Activated CD8-positive, alpha-beta memory T cell treated with anti-CD3 and anti-CD28 coated beads for 4 hours (primary cell): ENCODE measurements around the gene ENO1.
"Not testable (repeated sequence)": the region's sequence is repeated elsewhere in the genome, so short reads cannot be mapped to it uniquely, and the experiment has no call there.

Source experiments
- DNase-seq, 2 donors: peaks; one replicate each; pipeline ENCODE4 v3.0.0-alpha.2; 2020; ENCODE audit warnings: low read depth in 2 of 2

ENO1 gene

GRCh38 chr1:8878448-8878697, at the start of gene ENO1:
Gene ENO1 (minus strand): TSS chr1:8878686. CDS start chr1:8874908, 3,778 bp downstream.
- DNase-seq: no peak

GRCh38 chr1:8926707-8927694, 48.5 kb upstream of the ENO1 start:
- no peak for DNase-seq

DNA sequence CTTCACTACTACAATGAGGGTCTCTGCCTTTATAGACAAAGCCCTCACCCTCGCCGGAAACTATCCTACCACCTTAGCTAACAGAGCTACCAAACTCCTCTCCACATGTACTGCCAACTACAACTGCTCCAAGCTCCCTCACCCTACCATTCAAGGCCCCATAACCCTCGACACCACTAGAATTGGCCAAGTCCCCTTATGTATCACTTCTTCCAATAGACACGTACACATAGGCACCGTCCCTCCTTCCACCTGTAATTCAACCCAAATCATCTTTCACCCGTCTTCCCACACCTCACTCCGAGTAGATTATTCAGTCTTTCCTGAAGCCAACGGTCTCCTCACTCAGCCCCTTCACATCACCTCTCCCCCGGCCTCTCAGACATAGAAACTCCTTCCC, 47.5 kb upstream of the ENO1 start:
- DNase-seq: no peak

DNA sequence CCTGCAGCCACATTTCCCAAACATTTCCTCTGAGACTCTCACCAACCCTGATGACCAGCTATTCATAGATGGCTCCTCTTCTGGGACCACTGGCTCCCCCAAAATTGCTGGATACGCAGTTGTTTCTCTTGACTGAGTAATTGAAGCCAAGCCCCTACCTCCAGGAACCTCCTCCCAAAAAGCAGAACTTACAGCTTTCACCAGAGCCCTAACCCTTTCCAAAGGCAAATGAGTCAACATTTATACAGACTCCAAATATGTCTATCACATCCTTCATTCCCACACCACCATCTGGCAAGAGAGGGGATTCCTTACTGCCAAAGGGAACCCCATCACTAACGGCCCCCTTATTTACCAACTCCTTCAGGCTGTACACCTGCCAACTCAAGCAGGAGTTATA, 46.9 kb upstream of the ENO1 start:
- DNase-seq: no peak

DNA sequence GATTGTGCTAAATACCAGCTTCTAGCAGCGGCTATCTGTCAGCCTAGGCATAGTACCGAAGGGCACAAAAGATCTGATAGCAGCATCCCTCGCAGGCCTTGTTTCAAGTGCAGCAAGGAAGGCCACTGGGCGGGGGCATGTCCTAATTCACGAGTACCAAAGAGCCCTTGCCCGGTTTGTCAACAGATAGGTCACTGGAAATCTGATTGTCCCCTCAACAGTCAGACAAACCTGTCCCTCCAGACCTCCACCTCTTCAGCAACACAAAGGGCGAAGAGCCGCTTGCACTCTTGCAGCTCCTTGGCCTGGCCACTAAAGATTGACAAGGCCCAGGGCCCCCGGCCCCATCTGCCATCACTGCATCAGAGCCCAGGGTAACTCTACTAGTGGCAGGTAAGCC, 44.5 kb upstream of the ENO1 start:
- no peak for DNase-seq

- DNase-seq: not testable (repeated sequence)
Measured at GRCh38 chr1:8917536-8917935, 39.0 kb upstream of the ENO1 start.

DNA sequence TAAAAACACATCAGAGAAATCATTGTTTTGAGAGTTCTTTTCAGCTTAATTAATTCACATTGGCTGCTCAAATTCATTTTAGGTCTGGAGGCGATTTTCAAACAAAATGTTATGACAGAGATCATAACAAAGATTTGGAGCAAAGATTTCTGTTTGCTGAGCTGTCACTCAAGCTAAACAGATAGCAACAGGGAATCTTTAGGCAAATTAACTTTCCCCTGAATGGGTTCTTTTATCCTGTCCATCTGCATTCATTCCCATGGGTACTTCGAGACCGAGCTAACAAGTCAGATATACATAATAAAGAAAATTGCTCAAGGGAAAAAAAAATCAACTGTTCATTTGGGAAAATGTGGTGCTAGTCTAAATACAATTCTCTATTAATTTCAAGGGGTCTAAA, 37.0 kb upstream of the ENO1 start:
- no peak for DNase-seq

DNA sequence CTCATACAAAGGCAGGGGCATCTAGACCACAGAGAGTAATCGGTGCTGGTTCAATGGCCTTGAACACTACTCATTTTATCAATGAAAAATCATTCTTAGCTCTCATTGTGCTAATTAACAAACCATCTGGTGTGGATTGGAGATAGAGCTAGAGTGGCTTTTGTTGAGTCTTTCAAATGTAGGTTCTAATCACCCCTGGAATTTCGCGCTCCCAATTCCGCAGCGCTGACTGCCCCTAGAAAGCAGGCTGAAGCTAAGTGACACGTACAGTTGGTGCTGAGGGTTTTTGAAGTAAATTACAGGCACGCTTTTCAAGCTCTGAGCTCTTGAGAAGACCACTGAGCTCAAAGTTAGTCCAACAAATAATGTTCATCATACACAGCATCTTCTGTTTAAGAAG, 36.0 kb upstream of the ENO1 start:
- DNase-seq: no peak

GRCh38 chr1:8913457-8913856, 35.0 kb upstream of the ENO1 start:
- DNase-seq: no peak

DNA sequence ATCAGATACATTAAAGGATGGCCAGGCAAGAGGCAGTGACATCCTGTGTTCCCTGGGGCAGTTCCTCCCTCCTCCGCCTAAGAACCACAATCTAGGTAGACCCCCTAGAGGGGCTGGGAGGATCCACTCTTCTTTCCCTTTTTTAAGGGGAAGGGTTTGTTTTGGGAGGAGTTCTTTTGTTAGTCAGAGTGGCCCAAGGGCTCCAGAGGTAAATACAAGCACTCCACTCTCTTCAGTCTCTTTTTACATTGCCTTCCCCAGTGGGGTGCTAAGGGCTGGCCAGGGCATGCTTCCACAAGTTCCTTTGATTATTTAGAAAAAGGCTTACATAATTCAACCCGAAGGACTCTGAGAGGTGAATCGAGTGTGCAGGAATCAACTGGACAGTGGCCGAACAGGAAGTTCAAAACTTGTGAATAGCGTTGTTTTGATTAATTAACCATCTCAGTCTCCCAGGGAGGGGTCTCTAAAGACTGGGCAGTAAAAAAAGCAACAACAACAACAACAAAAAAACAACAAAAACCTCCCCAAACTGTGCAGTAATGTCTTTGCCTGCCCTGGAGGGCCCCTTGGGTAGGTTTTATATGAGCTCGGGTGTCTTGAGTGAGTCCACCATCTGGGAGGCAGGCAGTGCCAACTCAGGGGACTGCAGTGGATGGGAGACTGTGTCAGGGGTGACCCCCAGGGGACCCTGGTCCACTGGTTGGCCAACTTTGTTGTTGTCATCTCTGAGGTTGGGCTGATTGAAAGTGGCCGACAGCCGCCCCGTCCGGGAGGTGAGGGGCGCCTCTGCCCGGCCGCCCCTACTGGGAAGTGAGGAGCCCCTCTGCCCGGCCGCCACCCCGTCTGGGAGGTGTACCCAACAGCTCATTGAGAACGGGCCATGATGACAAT, 33.2 kb upstream of the ENO1 start:
- DNase-seq: no peak

- no peak for DNase-seq
Measured at GRCh38 chr1:8910914-8911313, 32.4 kb upstream of the ENO1 start.

DNA sequence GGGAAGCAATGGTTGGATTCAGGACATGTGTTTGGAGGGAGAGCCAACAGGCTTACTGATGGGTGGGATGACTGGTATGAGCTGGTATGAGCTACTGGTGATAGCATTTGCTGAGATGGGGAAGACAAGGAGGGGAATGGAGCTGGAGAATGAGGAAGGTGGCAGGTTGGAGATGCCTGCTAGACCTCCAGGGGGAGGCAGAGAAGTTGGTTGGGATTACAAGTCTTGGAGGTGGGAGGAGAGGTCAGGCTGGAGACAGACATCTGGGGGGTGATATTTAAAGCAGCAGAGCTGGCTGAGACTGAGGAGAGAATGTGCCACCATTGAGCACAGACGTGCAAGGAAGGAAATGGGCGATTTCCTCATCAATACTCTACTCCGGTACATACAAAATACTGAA, 31.8 kb upstream of the ENO1 start:
- no peak for DNase-seq

- no peak for DNase-seq
Measured at GRCh38 chr1:8908388-8909151, 30.1 kb upstream of the ENO1 start.

- DNase-seq: no peak
Measured at GRCh38 chr1:8905582-8906191, 27.2 kb upstream of the ENO1 start.

- no peak for DNase-seq
Measured at GRCh38 chr1:8903908-8904650, 25.6 kb upstream of the ENO1 start.

DNA sequence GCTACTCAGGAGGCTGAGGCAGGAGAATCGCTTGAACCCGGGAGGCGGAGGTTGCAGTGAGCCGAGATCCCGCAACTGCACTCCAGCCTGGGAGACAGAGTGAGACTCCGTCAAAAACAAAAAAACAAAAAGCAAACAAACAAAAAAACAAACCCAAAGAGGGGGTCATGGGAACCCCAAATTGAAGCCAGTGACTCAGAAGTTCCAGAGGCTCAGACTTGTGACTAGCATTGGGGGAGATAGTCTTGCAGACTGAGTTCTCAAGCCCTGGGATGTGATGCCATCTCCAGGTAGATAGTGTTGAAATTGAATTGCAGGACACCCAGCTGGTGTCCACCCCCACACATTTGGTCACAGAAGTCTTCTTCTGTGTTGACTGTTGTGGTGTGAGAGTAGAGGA, 24.9 kb upstream of the ENO1 start:
- DNase-seq: no peak

DNA sequence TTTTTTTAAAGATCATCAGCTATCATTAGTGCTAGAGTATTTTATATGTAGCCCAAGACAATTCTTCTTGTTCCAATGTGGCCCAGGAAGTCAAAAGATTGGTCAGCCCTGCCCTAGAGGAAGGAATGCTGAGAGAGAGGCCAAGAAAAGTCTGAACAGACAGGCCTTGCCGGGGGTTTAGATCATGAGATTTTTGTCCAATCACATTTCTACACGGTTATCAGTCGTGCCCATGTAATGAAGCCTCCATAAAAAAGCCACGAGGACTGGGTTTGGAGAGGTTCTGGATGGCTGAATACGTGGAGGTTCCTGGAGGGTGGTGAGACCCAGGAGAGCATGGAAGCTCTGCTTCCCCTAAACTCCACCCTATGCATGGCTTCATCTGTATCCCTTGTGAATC, 24.3 kb upstream of the ENO1 start:
- DNase-seq: no peak

GRCh38 chr1:8900684-8901083, 22.2 kb upstream of the ENO1 start:
- DNase-seq: not testable (repeated sequence)

GRCh38 chr1:8899046-8899445, 20.6 kb upstream of the ENO1 start:
- DNase-seq: no peak

DNA sequence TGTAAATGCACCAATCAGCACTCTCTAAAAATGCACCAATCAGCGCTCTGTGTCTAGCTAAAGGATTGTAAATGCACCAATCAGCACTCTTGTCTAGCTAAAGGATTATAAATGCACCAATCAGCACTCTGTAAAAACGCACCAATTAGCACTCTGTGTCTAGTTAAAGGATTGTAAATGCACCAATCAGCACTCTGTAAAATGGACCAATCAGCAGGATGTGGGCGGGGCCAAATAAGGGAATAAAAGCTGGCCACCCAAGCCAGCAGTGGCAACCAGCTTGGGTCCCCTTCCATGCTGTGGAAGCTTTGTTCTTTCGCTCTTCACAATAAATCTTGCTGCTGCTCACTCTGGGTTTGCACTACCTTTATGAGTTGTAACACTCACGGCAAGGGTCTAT, 19.9 kb upstream of the ENO1 start:
- not testable (repeated sequence) for DNase-seq

- DNase-seq: not testable (repeated sequence)
Measured at GRCh38 chr1:8897505-8897904, 19.0 kb upstream of the ENO1 start.
